IPS-11a (cell line): ENCODE results near the gene A4GALT.
"Not testable (repeated sequence)": the region's sequence is repeated elsewhere in the genome, so short reads cannot be mapped to it uniquely, and the experiment has no call there.

Source experiments
- H3K4me3 ChIP-seq: one replicate; pipeline ENCODE4 v1.5.1; 2013; ENCODE audit warnings: low read depth, low read length, control low read depth

Gene A4GALT

GRCh38 chr22:42743501-42743991 is 22.9 kb upstream of the A4GALT start:
- H3K4me3 ChIP-seq: no peak overlapping the region

DNA sequence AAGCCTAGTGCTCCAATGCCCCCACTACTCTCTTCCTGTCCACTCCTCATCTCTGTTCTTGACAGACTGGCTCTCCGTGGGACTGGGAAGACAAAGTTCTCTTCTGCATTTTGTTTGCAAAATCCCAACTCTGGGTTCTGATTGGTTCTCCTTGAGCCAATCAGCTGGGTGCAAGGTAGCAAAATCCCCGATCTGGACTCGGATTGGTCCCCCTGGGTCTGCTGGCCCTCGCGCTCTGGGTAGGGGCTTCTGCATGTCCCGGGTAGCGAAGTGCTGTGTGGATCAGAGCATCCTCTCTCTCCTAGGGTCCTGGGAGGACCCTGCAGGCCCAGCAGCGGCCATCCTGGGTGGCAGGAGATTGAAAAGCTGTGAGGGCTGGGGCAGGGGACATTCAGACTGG is 22.3 kb upstream of the A4GALT start:
- no peak overlapping the region for H3K4me3 ChIP-seq

GRCh38 chr22:42740320-42740719 is 19.6 kb upstream of the A4GALT start:
- not testable (repeated sequence) for H3K4me3 ChIP-seq

GRCh38 chr22:42734406-42734805 is 13.7 kb upstream of the A4GALT start:
- no peak overlapping the region for H3K4me3 ChIP-seq

GRCh38 chr22:42733394-42733793 is 12.7 kb upstream of the A4GALT start:
- not testable (repeated sequence) for H3K4me3 ChIP-seq

DNA sequence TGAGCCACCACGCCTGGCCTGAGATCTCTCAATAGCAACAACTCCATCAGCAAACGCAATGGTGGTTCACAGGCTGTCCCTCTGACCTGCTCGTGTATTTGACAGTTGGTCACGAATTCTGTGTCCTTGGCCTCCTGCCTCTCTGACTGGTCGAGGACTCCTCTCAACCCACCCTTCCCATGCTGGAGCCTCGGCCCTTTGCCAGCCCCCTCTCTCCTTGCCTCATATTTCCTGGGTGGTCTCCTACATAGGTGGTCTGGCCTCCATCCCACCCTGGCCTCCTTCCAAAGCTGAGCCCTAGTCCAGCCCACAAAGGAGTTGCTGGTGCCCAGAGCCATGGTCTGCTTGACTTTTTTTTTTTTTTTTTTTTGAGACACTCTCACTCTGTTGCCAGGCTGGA is 11.4 kb upstream of the A4GALT start:
- no peak overlapping the region for H3K4me3 ChIP-seq

- no peak overlapping the region for H3K4me3 ChIP-seq
These were observed 6.1 kb upstream of the A4GALT start for GRCh38 chr22:42726811-42727210.

DNA sequence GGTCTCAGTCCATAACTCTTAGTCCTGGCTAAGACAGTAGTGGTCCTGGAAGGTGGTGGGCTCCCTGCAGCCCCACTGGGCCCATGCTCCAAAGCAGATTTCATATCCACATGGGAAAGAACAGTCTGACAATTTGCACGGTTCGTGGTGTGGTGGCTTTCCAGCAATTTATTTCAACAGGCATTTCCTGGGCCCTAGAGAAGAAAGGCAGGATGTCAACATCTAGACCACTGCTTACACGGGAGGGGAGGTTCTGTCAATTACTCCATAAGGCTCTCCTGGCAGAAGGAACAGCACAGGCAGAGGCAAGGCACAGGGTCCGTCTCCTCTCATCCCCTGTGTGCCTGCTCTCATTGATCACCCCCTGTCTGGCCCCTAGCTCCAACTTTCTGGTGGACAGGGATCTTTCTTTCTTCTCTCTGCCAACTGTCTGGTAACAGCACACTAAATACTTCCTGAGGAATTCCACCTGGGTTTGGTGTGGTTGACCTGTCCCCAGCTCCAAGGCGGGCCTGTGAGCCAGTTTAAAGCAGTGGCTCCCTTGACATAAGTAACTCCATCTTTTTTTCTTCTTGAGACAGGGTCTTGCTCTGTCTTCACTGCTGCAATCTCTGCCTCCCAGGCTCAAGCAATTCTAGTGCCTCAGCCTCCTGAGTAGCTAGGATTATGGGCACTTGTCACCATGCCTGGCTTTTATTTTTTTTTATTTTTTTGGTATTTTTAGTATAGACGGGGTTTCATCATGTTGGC is 5.1 kb upstream of the A4GALT start:
- no peak overlapping the region for H3K4me3 ChIP-seq

GRCh38 chr22:42724062-42724461 is 3.4 kb upstream of the A4GALT start:
- H3K4me3 ChIP-seq: no peak overlapping the region

DNA sequence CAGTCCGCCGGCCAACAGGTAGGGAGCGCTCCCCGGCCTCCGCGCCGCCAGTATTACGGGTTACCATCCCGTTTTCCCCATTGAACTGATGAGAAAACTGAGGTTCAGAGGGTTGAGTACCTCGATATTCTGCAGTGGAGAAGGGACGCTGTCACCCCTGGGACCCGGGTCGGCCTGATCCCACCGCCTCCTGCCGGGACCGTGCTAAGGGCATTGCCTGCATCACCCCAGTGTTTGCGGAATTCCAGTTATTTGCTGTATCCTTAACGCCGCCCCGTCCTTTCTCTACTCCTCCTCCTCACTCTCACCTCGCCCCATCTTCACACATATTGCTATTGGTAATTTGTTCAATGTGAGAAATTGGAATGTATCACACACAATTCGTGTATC is 370 bp upstream of the A4GALT start:
- H3K4me3 ChIP-seq: peak overlapping the region; percentile 52

DNA sequence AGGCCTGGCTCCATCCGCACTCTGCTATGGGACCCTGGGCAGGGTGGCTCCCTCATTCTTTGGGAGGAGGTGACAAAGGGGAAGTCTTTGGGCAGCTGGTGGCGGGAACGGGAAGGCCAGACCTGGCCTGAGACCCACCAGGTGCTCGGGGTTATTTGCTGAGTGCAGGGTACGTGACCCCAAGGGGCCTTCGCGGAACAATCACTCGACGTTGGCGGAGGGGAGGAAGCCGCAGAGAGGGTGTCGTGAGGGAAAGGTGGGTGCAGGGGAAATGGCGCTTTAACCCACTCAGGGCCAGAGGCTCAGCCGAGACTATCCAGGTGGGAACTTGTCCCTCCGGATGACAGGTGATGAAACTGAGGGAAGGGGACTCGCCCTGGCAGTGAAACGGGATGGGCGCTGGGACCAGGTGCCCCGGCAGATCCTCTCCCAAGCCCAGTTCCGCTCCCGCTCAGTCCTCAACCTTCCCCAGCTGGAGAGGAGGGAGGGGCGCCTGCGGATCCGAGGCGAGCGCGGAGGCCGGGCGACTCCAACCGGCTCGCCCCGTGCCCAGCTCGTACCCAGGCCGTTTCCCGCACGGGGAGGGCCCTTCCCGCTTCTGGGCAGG is 911 bp downstream of the A4GALT start:
- peak overlapping the region; percentile 66 for H3K4me3 ChIP-seq

- no peak overlapping the region for H3K4me3 ChIP-seq
These were observed 1.5 kb downstream of the A4GALT start for GRCh38 chr22:42719133-42719532.

DNA sequence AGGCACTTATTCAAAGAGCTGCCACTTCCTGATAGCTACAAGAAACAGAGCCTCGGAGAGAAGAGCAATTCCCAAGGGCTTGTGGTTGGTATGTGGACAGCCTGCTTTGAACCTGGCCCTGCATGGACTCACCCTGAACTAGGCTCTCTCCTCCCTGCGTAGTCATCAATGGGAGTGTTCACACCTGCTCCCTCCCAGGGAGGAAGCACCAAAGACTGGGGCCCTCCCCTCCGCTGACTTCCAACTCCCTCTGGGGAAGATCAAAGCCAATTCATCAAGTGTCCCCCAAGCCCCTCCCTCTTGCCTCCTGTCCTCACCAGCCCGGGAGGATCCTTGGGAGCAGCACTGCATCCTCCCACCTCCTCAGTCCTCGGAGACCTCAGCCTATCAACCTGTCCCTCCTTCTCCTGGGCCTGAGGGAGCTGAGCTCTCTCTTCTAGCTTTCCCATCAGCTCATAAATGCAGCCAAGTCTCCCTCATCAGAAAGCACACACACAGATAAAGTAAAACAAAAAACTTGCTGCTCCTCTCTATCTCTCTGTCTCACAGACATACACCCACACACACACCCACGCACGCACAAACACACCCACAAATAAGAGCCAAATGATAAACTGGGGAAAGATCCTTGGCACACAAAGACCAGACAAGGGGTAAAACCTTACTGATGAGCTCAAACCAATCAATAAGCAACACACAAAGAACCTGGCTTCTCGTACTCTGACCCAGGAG is 3.3 kb downstream of the A4GALT start:
- no peak overlapping the region for H3K4me3 ChIP-seq

- no peak overlapping the region for H3K4me3 ChIP-seq
These were observed 4.0 kb downstream of the A4GALT start for GRCh38 chr22:42716649-42717127.

GRCh38 chr22:42716221-42716620 is 4.4 kb downstream of the A4GALT start:
- H3K4me3 ChIP-seq: no peak overlapping the region

DNA sequence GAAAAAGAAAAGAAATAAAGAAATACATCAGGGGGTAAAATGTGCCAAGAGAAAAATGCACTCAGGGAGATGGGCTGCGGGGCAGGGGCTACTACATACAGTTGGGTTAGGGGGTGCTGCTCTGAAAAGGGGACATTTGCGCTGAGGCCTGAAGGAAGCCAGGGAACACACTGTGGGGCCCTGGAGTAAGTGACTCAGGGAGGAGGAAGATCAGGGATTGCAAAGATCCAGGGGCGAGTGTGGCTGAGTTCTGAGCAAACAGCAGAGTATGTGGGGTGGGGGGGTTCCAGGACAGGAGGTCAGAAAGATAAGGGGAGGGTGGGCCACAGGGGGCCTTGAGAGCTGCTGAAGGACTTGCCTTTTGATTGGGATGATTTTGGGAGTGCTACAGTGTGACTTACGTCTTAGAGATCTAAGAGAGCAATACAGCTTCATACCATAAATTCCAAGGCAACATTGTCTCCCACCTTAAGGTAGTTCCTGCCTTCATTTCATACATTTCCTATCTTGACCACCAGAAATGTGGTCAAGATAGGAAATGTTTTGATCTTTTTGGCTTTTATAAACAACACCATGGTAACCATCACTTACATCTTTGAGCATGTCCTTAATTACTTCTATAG is 5.8 kb downstream of the A4GALT start:
- no peak overlapping the region for H3K4me3 ChIP-seq

DNA sequence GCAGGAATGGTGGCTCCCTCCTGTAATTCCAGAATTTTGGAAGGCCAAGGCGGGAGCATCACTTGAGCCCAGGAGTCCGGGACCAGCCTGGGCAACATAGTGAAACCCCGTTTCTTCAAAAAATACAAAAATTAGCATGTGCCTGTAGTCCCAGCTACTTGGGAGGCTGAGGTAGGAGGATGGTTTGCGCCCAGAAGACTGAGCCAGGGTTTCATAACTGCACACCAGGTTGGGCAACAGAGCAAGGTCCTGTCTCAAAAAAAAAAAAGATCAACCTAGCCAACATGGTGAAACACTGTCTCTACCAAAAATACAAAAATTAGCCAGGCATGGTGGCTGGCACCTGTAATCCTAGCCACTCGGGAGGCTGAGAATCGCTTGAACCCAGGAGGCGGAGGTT is 6.4 kb downstream of the A4GALT start:
- H3K4me3 ChIP-seq: no peak overlapping the region

DNA sequence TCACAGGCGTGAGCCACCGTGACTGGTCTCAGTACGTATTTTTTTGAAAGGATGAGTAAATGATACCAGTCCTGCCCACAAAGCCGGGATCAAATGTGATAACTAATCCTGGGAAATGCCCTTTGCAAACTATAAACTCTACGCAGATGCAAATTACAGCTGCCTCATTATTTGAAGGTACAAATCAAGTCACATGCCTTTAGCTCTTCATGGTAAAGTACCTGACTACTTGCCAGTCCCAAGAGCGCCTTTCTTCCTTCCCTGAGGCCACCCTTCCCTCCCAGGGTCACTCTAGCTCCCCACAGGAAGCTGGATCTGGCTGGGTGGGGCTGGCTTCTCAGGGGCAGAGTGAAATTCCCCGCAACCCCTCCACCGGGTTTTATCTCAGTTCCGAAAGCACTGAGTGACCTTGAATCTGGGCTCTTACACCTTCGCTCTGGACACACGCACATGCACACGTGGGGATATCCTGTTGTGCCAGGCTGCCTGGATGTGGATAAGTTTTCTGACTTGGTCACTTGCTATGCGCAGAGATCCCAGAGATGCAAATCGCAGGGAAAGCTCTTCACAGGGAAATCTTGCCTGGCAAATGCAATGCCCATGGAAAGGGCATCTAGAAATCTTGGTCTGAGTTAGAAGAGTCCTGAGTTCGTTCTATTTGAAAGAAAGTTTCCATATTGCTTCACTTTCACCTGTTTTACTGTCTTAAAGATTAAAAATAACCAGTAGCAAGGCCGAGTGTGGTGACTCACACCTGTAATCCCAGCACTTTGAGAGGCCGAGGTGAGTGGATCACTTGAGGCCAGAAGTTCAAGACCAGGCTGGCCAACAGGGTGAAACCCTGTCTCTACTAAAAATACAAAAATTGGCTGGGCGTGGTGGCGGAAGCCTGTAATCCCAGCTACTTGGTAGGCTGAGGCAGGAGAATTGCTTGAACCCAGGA is 8.5 kb downstream of the A4GALT start:
- H3K4me3 ChIP-seq: no peak overlapping the region

DNA sequence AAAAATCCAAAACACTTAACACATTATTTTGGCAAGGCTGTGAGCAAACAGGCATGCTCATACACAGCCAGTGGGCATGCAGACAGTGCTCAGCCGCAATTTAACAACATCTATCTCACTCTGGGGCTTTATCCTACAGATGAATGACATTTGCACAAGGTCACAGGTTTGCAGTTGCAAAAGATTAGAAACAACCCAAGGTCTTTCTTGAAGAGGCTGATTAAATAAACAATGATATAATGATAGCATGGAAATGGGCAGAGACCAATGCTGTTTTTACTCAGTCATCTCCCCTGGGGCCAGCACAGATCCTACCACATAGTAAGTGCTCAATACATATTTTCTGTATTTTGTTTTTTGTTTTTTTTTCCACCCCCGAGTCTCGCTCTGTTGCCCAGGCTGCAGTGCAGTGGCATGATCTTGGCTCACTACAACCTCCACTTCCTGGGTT is 9.4 kb downstream of the A4GALT start:
- no peak overlapping the region for H3K4me3 ChIP-seq

DNA sequence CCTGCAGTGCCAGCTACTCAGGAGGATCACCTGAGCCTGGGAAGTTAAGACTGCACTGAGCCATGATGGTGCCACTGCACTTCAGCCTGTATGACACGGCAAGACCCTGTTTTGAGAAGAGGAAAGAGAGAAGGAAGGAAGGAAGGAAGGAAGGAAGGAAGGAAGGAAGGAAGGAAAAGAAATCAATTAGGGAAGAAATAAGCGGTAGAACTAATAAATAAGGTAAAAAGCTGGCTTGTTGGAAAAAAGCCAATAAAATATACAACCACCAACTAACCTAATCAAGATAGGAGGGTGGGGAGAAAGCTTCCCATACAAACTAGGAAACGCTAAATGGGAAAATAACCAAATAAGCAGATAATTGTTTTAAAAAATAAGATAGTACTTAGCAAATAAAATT is 12.3 kb downstream of the A4GALT start:
- no peak overlapping the region for H3K4me3 ChIP-seq
